IMR-90 (cell line): ENCODE data around the gene RBM44. TPM values are rescaled to one million over a fixed set of nuclear protein-coding genes. Genes with fewer than 3 reads are reported as not detected.

Experiments used
- ATAC-seq: fragments of 200-7000 bp; cut with Tn5 transposase; 2 replicates; pipeline ENCODE4 v1.9.1; 2020; ENCODE audit warnings: low read depth, mild to moderate bottlenecking, moderate library complexity
- BruUV-seq: library from RNA; stranded (reverse); fragments of 400-500 nt; replicated peaks from 2 replicates; lab custom pipeline; 2021; lab: Mats Ljungman, UMichigan
- CTCF ChIA-PET: fragments of 300-600 bp; formaldehyde crosslinking; extraction: SDS; loops from one replicate; lab custom pipeline; 2021; ENCODE audit warnings: antibody characterized with exemption; lab: Yijun Ruan, JAX
- POLR2A ChIA-PET: fragments of 300-600 bp; sonication (Branson Sonifier 250); formaldehyde crosslinking; loops from one replicate; lab custom pipeline; 2022; ENCODE audit warnings: antibody characterized with exemption; ENCODE audit not compliant: unreplicated experiment; lab: Charles Lee
- DNase-seq: peaks from one replicate; pipeline ENCODE4 v3.0.0; 2013
- H2AFZ ChIP-seq: replicated peaks from 2 replicates; pipeline ENCODE3; 2013; ENCODE audit warnings: low read length, mild to moderate bottlenecking; ENCODE audit not compliant: poor library complexity
- H2AK5ac ChIP-seq: 2 replicates; pipeline ENCODE4 v1.6.1; 2013; ENCODE audit warnings: low read depth, low read length, inconsistent platforms
- H2AK9ac ChIP-seq: replicated peaks from 2 replicates; pipeline ENCODE3; 2013; ENCODE audit warnings: mild to moderate bottlenecking, low read depth, low read length, moderate library complexity; ENCODE audit not compliant: poor library complexity
- H2BK120ac ChIP-seq: 2 replicates; pipeline ENCODE4 v1.6.1; 2013; ENCODE audit warnings: low read depth, low read length, inconsistent platforms
- H2BK15ac ChIP-seq: 3 replicates; pipeline ENCODE4 v1.6.1; 2013; ENCODE audit warnings: low read depth, low read length, inconsistent platforms
- H2BK20ac ChIP-seq: 2 replicates; pipeline ENCODE4 v1.6.1; 2013; ENCODE audit warnings: low read depth, mild to moderate bottlenecking, inconsistent platforms, low read length, moderate library complexity
- H2BK5ac ChIP-seq: 2 replicates; pipeline ENCODE4 v1.6.1; 2013; ENCODE audit warnings: mild to moderate bottlenecking, low read depth, low read length, inconsistent platforms; ENCODE audit not compliant: poor library complexity, severe bottlenecking
- H3K14ac ChIP-seq: replicated peaks from 2 replicates; pipeline ENCODE4 v1.6.1; 2013; ENCODE audit warnings: low read depth, low read length, inconsistent platforms
- H3K18ac ChIP-seq: 2 replicates; pipeline ENCODE4 v1.6.1; 2013; ENCODE audit warnings: low read depth, low read length, control low read depth
- H3K23ac ChIP-seq: 2 replicates; pipeline ENCODE4 v1.6.1; 2013; ENCODE audit warnings: low read depth, low read length, inconsistent platforms
- H3K27ac ChIP-seq: 2 replicates; pipeline ENCODE4 v1.5.1; 2013; ENCODE audit warnings: mild to moderate bottlenecking, control low read depth, low read length; ENCODE audit not compliant: insufficient read depth
- H3K27me3 ChIP-seq: 2 replicates; pipeline ENCODE4 v1.6.1; 2013; ENCODE audit warnings: low read length; ENCODE audit not compliant: control insufficient read depth, insufficient read depth
- H3K36me3 ChIP-seq: 2 replicates; pipeline ENCODE4 v1.6.1; 2013; ENCODE audit warnings: low read length, mixed read lengths; ENCODE audit not compliant: control insufficient read depth, insufficient read depth
- H3K4ac ChIP-seq: 2 replicates; pipeline ENCODE4 v1.6.1; 2013; ENCODE audit warnings: low read depth, low read length, inconsistent platforms
- H3K4me1 ChIP-seq: 2 replicates; pipeline ENCODE4 v1.6.1; 2013; ENCODE audit warnings: low read length, mixed read lengths; ENCODE audit not compliant: control insufficient read depth, insufficient read depth
- H3K4me2 ChIP-seq: 2 replicates; pipeline ENCODE4 v1.6.1; 2013; ENCODE audit warnings: low read depth, mild to moderate bottlenecking, control low read depth, low read length, moderate library complexity
- H3K4me3 ChIP-seq: 2 replicates; pipeline ENCODE4 v1.5.1; 2013; ENCODE audit warnings: low read depth, mild to moderate bottlenecking, control low read depth, low read length, moderate library complexity; ENCODE audit not compliant: insufficient read depth
- H3K56ac ChIP-seq: 2 replicates; pipeline ENCODE4 v1.6.1; 2013; ENCODE audit warnings: low read length, inconsistent platforms; ENCODE audit not compliant: insufficient read depth; ENCODE audit errors: extremely low read depth
- H3K79me1 ChIP-seq, 2 experiments: 2 replicates each; pipeline ENCODE4 v1.6.1; 2013; ENCODE audit warnings: low read length in 2 of 2, inconsistent platforms in 1 of 2, low read depth in 1 of 2
- H3K9ac ChIP-seq: 2 replicates; pipeline ENCODE4 v1.6.1; 2013; ENCODE audit warnings: low read depth, low read length, control low read depth
- H3K9me1 ChIP-seq: 2 replicates; pipeline ENCODE4 v1.6.1; 2013; ENCODE audit warnings: low read length, inconsistent platforms; ENCODE audit not compliant: insufficient read depth
- H3K9me3 ChIP-seq: 2 replicates; pipeline ENCODE4 v1.6.1; 2013; ENCODE audit warnings: low read length; ENCODE audit not compliant: control insufficient read depth, insufficient read depth
- H4K20me1 ChIP-seq: 2 replicates; pipeline ENCODE4 v1.6.1; 2013; ENCODE audit warnings: low read length, inconsistent platforms; ENCODE audit not compliant: insufficient read depth
- H4K5ac ChIP-seq: 2 replicates; pipeline ENCODE4 v1.6.1; 2013; ENCODE audit warnings: mild to moderate bottlenecking, low read depth, low read length, control low read depth
- H4K8ac ChIP-seq, 2 experiments: 2 replicates each; pipeline ENCODE4 v1.6.1; 2013; ENCODE audit warnings: low read depth in 2 of 2, low read length in 2 of 2, control low read depth in 1 of 2, inconsistent platforms in 1 of 2
- H4K91ac ChIP-seq: 2 replicates; pipeline ENCODE4 v1.6.1; 2013; ENCODE audit warnings: low read depth, low read length, inconsistent platforms; ENCODE audit not compliant: insufficient read depth
- SMC3 ChIP-seq: fragments of 150-350 bp; IDR thresholded peaks from 2 replicates; pipeline ENCODE4 v1.6.1; 2016; ENCODE audit warnings: low read depth, mild to moderate bottlenecking, antibody characterized with exemption, low read length, moderate library complexity
- WGBS, 2 experiments: methylation state at CpG; one replicate each; pipeline versions ENCODE4 v1.1.5 to v1.1.7; 2013; ENCODE audit warnings: missing lambda C conversion rate in 2 of 2; ENCODE audit not compliant: insufficient read length in 1 of 2; ENCODE audit errors: extremely low coverage in 2 of 2; 5-methylcytosine and 5-hydroxymethylcytosine counted together
- dilution Hi-C: fragments of 300-500 bp; cut with HindIII; formaldehyde crosslinking; loops from one replicate; pipeline ENCODE4 v1.14.3; 2018; ENCODE audit warnings: low sequenced_read_pairs; ENCODE audit not compliant: unreplicated experiment
- in situ Hi-C: fragments of 300-500 bp; cut with MboI; formaldehyde crosslinking; loops from 3 replicates; pipeline ENCODE4 v1.14.3; 2019; ENCODE audit warnings: low sequenced_read_pairs, inconsistent platforms, mixed read lengths
- intact Hi-C: fragments of 100-400 bp; cut with micrococcal nuclease; formaldehyde crosslinking; loops from 2 replicates; pipeline ENCODE4 v1.10.0; 2022
- polyA plus RNA-seq, 3 experiments: library from polyadenylated mRNA; depleted of rRNA; stranded (reverse); fragments of >200 nt; gene quantifications; 2 replicates each; pipeline ENCODE4 v1.2.3, GENCODE V29; 2012; ENCODE audit warnings: low replicate concordance in 1 of 3
- total RNA-seq: library from RNA; depleted of rRNA; stranded (reverse); fragments of >200 nt; gene quantifications from 2 replicates; pipeline ENCODE4 v1.2.3, GENCODE V29; 2012
- TF ChIP-seq, protein P1 (sequence below): conservative IDR thresholded peaks from 2 replicates; pipeline ENCODE4 v1.5.1; 2012; ENCODE audit warnings: mild to moderate bottlenecking, low read depth, low read length, improper control_type of control experiment

RBM44 gene
- total and polyA plus RNA-seq, 2 of the 4 experiments (the other 2 are of a cell fraction) = 0.14 to 0.18 TPM

DNA sequence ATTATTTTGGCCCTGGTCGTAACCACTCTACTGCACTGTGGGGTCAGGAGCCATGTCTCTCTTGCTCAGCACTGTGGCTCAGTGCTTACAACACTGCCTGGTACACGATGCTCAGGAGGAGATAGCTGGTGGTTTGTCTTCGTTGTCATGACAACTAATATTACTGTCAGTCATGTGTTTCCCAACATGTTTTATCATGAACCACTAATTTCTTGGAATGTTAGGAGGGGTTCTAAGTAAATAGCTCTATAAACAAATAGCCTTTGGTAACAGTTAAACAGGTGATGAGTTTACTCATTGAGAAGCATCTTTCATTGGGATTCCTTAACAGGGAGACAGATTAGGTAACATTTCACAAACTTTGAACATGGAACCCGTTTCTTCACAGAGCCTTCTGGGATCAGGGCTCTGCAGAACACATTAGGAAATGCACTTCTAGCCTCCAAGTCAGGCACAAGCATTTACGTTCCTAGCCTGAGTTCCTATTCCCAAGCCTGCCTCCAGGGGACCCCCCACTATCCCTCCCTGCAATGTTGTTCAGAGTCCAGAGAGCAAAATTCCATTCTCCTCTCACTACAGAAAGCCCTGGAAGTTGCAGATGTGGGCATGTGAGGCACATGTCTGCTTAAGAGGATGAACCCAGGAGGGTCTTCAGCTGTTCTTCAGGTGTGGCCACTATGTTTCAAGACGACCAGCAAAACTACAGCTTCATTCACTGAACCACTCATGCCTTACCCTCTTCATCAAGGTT is 6.4 kb upstream of the RBM44 start:
- Histone ChIP-seq H4K5ac (no peak overlapping the region), H3K9me1 (peaks cover 4% of the 10 kb centered on the region), H3K79me1 (no peaks in the 10 kb centered on the region), H4K91ac (no peak overlapping the region), H3K23ac (no peak overlapping the region), H3K9ac (no peak overlapping the region), H3K4me1 (peaks cover 2% of the 10 kb centered on the region; the same call in 1 of the 2 replicates), H3K56ac (no peak overlapping the region), H4K20me1 (peaks cover 4% of the 10 kb centered on the region; the same call in 1 of the 2 replicates), H3K36me3 (no peaks in the 10 kb centered on the region), H2AK9ac (no peak overlapping the region), H3K18ac (no peak overlapping the region), H3K27me3 (no peaks in the 10 kb centered on the region), H2BK15ac (no peak overlapping the region), H2BK20ac (no peak overlapping the region), H3K4ac (no peak overlapping the region), H3K14ac (no peak overlapping the region), H2BK120ac (no peak overlapping the region), H4K8ac (no peak overlapping the region), H3K4me3 (no peak overlapping the region), H2AFZ (no peak overlapping the region), H2AK5ac (no peak overlapping the region), H3K27ac (no peak overlapping the region), H3K9me3 (peaks cover 1% of the 10 kb centered on the region), H3K4me2 (no peak overlapping the region), H2BK5ac (no peak overlapping the region)
- in situ Hi-C loops = no loop called here
- TF ChIP-seq SMC3 = no peak
- TF ChIP-seq, protein P1, sequence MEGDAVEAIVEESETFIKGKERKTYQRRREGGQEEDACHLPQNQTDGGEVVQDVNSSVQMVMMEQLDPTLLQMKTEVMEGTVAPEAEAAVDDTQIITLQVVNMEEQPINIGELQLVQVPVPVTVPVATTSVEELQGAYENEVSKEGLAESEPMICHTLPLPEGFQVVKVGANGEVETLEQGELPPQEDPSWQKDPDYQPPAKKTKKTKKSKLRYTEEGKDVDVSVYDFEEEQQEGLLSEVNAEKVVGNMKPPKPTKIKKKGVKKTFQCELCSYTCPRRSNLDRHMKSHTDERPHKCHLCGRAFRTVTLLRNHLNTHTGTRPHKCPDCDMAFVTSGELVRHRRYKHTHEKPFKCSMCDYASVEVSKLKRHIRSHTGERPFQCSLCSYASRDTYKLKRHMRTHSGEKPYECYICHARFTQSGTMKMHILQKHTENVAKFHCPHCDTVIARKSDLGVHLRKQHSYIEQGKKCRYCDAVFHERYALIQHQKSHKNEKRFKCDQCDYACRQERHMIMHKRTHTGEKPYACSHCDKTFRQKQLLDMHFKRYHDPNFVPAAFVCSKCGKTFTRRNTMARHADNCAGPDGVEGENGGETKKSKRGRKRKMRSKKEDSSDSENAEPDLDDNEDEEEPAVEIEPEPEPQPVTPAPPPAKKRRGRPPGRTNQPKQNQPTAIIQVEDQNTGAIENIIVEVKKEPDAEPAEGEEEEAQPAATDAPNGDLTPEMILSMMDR = 0 out of 2 replicates have a peak, but pooled peaks have one; percentile 19
- ChIA-PET CTCF (interaction anchor here (0.9 kb wide), 1 partner anchor 119 kb away, joined by 3 read pairs; no protein-coding TSS in a partner anchor), POLR2A (no interaction called here)
- peak; percentile 50; the same call in 1 of the 2 replicates for ATAC-seq
- dilution Hi-C loops = no loop called here
- 94% methylated on average over 2 of the region's 6 CpGs; no CpG with 5 or more reads in 1 of the 2 experiments for WGBS, 2 experiments
- intact Hi-C loops = no loop called here
- BruUV-seq = no TSS peak
- peak; percentile 5 for DNase-seq
